NCI-H2171 (cell line): ENCODE measurements around the gene AGPAT4.
"Not testable (repeated sequence)": the region's sequence is repeated elsewhere in the genome, so short reads cannot be mapped to it uniquely, and the experiment has no call there.

Experiments
- DNase-seq: peaks from one replicate; lab custom pipeline; 2025; lab: John Stamatoyannopoulos, UW

The AGPAT4 gene

GRCh38 chr6:161138543-161139303 is 135.1 kb downstream of the AGPAT4 start:
- no peak for DNase-seq

GRCh38 chr6:161137839-161138542 is 135.9 kb downstream of the AGPAT4 start:
- no peak for DNase-seq

- no peak for DNase-seq
Measured at GRCh38 chr6:161137320-161137719, 136.5 kb downstream of the AGPAT4 start.

GRCh38 chr6:161136655-161137054 is 137.2 kb downstream of the AGPAT4 start:
- no peak for DNase-seq

GRCh38 chr6:161135695-161136591 is 137.9 kb downstream of the AGPAT4 start:
- DNase-seq: no peak

- DNase-seq: no peak
Measured at GRCh38 chr6:161134550-161135298, 139.1 kb downstream of the AGPAT4 start.

- no peak for DNase-seq
Measured at GRCh38 chr6:161133963-161134362, 139.9 kb downstream of the AGPAT4 start.

- no peak for DNase-seq
Measured at GRCh38 chr6:161132384-161132783, 141.5 kb downstream of the AGPAT4 start.

GRCh38 chr6:161130967-161131766 is 142.7 kb downstream of the AGPAT4 start:
- DNase-seq: no peak

GRCh38 chr6:161130541-161130940 is 143.3 kb downstream of the AGPAT4 start:
- DNase-seq: no peak

GRCh38 chr6:161128680-161129196 is 145.1 kb downstream of the AGPAT4 start:
- no peak for DNase-seq

GRCh38 chr6:161128230-161128629 is 145.6 kb downstream of the AGPAT4 start:
- DNase-seq: no peak

GRCh38 chr6:161127071-161127740 is 146.7 kb downstream of the AGPAT4 start:
- no peak for DNase-seq

GRCh38 chr6:161125591-161125990 is 148.3 kb downstream of the AGPAT4 start:
- no peak for DNase-seq

GRCh38 chr6:161123319-161123718 is 150.5 kb downstream of the AGPAT4 start:
- not testable (repeated sequence) for DNase-seq

- no peak for DNase-seq
Measured at GRCh38 chr6:161117942-161118341, 155.9 kb downstream of the AGPAT4 start.

GRCh38 chr6:161117308-161117707 is 156.6 kb downstream of the AGPAT4 start:
- DNase-seq: no peak

GRCh38 chr6:161116554-161116953 is 157.3 kb downstream of the AGPAT4 start:
- no peak for DNase-seq

GRCh38 chr6:161115468-161115867 is 158.4 kb downstream of the AGPAT4 start:
- no peak for DNase-seq

- DNase-seq: no peak
Measured at GRCh38 chr6:161111261-161111660, 162.6 kb downstream of the AGPAT4 start.
